OCI-LY3 (cell line): ENCODE data around the gene PRKG2.

Experiments
- H2AFZ ChIP-seq: fragments of 200-600, 300-600 bp; shearing (Covaris generic); 2 replicates; pipeline ENCODE4 v1.6.0; 2014; ENCODE audit warnings: antibody characterized with exemption, low read depth, low read length
- H3K27ac ChIP-seq: fragments of 200-600, 300-600 bp; sonication (generic); 2 replicates; pipeline ENCODE4 v1.5.1; 2014; ENCODE audit warnings: mild to moderate bottlenecking, low read length, moderate library complexity, mixed read lengths
- H3K27me3 ChIP-seq: fragments of 200-600, 300-600 bp; sonication (generic); 2 replicates; pipeline ENCODE4 v1.6.1; 2014; ENCODE audit warnings: low read depth, low read length, mixed read lengths
- H3K36me3 ChIP-seq: fragments of 200-600, 300-600 bp; sonication (generic); replicated peaks from 2 replicates; pipeline ENCODE3; 2014; ENCODE audit warnings: low read depth, low read length, mixed read lengths
- H3K4me1 ChIP-seq: fragments of 300-600, 200-600 bp; sonication (generic); 2 replicates; pipeline ENCODE4 v1.6.1; 2014; ENCODE audit warnings: low read length, mixed read lengths
- H3K4me2 ChIP-seq: fragments of 200-600, 300-600 bp; sonication (generic); 2 replicates; pipeline ENCODE4 v1.6.1; 2014; ENCODE audit warnings: low read length, mixed read lengths
- H3K4me3 ChIP-seq: fragments of 300-600, 200-600 bp; sonication (generic); 2 replicates; pipeline ENCODE4 v1.5.1; 2014; ENCODE audit warnings: antibody characterized with exemption, mild to moderate bottlenecking, low read length, moderate library complexity
- H3K79me2 ChIP-seq: fragments of 300-600, 200-600 bp; shearing (Covaris generic); 2 replicates; pipeline ENCODE4 v1.6.1; 2014; ENCODE audit warnings: mild to moderate bottlenecking, low read length, mixed read lengths
- H3K9ac ChIP-seq: fragments of 300-600, 200-600 bp; shearing (Covaris generic); 2 replicates; pipeline ENCODE4 v1.6.0; 2014; ENCODE audit warnings: mild to moderate bottlenecking, low read length, moderate library complexity
- H3K9me3 ChIP-seq: fragments of 200-600, 300-600 bp; shearing (Covaris generic); 2 replicates; pipeline ENCODE4 v1.6.1; 2014; ENCODE audit warnings: low read length, mixed read lengths; ENCODE audit not compliant: insufficient read depth
- H4K20me1 ChIP-seq: fragments of 200-600, 300-600 bp; sonication (generic); 2 replicates; pipeline ENCODE4 v1.6.1; 2016; ENCODE audit warnings: low read length, mixed read lengths; ENCODE audit not compliant: insufficient read depth
- CTCF ChIP-seq: fragments of 200-600, 300-600 bp; sonication (generic); IDR thresholded peaks from 2 replicates; pipeline ENCODE4 v1.5.1; 2014; ENCODE audit warnings: antibody characterized with exemption, low read length, low read depth
- EZH2phosphoT487 ChIP-seq: fragments of 200-600 bp; shearing (Covaris generic); IDR thresholded peaks from 2 replicates; pipeline ENCODE4 v1.6.1; 2018; ENCODE audit warnings: antibody characterized with exemption, mixed run types, low read depth

The PRKG2 gene

GRCh38 chr4:81130569-81130968 lies 84.5 kb downstream of the PRKG2 start:
- H4K20me1 ChIP-seq: no peaks in the 10 kb centered on the region
- peaks cover 6% of the 10 kb centered on the region for H3K4me1 ChIP-seq
- no peak overlapping the region for H3K4me3 ChIP-seq
- no peak for TF ChIP-seq CTCF
- no peak for TF ChIP-seq EZH2phosphoT487
- no peaks in the 10 kb centered on the region for H3K27me3 ChIP-seq
- H3K36me3 ChIP-seq: no peaks in the 10 kb centered on the region
- H3K79me2 ChIP-seq: no peaks in the 10 kb centered on the region
- no peaks in the 10 kb centered on the region for H3K9me3 ChIP-seq
- H3K4me2 ChIP-seq: no peak overlapping the region
- H3K27ac ChIP-seq: no peak overlapping the region
- no peak overlapping the region for H3K9ac ChIP-seq
- H2AFZ ChIP-seq: no peak overlapping the region

GRCh38 chr4:81120055-81120454 lies 95.0 kb downstream of the PRKG2 start:
- no peak overlapping the region for H3K27ac ChIP-seq
- no peaks in the 10 kb centered on the region for H3K27me3 ChIP-seq
- no peak overlapping the region for H3K9ac ChIP-seq
- H3K4me1 ChIP-seq: no peaks in the 10 kb centered on the region
- no peaks in the 10 kb centered on the region for H3K79me2 ChIP-seq
- no peaks in the 10 kb centered on the region for H3K36me3 ChIP-seq
- H3K9me3 ChIP-seq: no peaks in the 10 kb centered on the region
- no peaks in the 10 kb centered on the region for H4K20me1 ChIP-seq
- no peak overlapping the region for H2AFZ ChIP-seq
- H3K4me3 ChIP-seq: no peak overlapping the region
- no peak overlapping the region for H3K4me2 ChIP-seq
- TF ChIP-seq CTCF: no peak
- no peak for TF ChIP-seq EZH2phosphoT487

GRCh38 chr4:81118086-81118485 lies 96.9 kb downstream of the PRKG2 start:
- H3K9ac ChIP-seq: no peak overlapping the region
- no peaks in the 10 kb centered on the region for H3K9me3 ChIP-seq
- H3K27me3 ChIP-seq: no peaks in the 10 kb centered on the region
- H3K79me2 ChIP-seq: no peaks in the 10 kb centered on the region
- H3K4me2 ChIP-seq: no peak overlapping the region
- TF ChIP-seq EZH2phosphoT487 (no peak), CTCF (no peak)
- no peaks in the 10 kb centered on the region for H3K4me1 ChIP-seq
- no peak overlapping the region for H3K27ac ChIP-seq
- no peak overlapping the region for H3K4me3 ChIP-seq
- no peak overlapping the region for H2AFZ ChIP-seq
- H3K36me3 ChIP-seq: no peaks in the 10 kb centered on the region
- no peaks in the 10 kb centered on the region for H4K20me1 ChIP-seq

- Histone ChIP-seq H3K9me3 (no peaks in the 10 kb centered on the region), H3K27ac (no peak overlapping the region), H4K20me1 (no peaks in the 10 kb centered on the region), H3K27me3 (no peaks in the 10 kb centered on the region), H2AFZ (no peak overlapping the region), H3K9ac (no peak overlapping the region), H3K36me3 (no peaks in the 10 kb centered on the region), H3K4me3 (no peak overlapping the region), H3K4me1 (no peaks in the 10 kb centered on the region), H3K79me2 (no peaks in the 10 kb centered on the region), H3K4me2 (no peak overlapping the region)
- no peak for TF ChIP-seq CTCF
- TF ChIP-seq EZH2phosphoT487: no peak
Measured at GRCh38 chr4:81116566-81116965, 98.5 kb downstream of the PRKG2 start.
